ENCODE measurements around the gene TLR10. TPM values are rescaled to one million over a fixed set of nuclear protein-coding genes. Genes with fewer than 3 reads are reported as not detected.

Gene TLR10
- total RNA-seq, 1 donor from 2014 or later, result 107 TPM

- no peaks in the 10 kb centered on the region for H3K27me3 Mint-ChIP-seq
- H3K36me3 Mint-ChIP-seq (ENCODE audit: low read depth), result no peaks in the 10 kb centered on the region
- intact Hi-C loops (cut with micrococcal nuclease), result no loop called here
- H3K4me1 Mint-ChIP-seq, result peaks cover 2% of the 10 kb centered on the region
- no peaks in the 10 kb centered on the region for H3K9me3 Mint-ChIP-seq
- POLR2A ChIA-PET, result interaction anchor here (0.5 kb wide), 1 partner anchor 658 kb away, joined by 5 read pairs; no protein-coding TSS in a partner anchor
- no peak for ATAC-seq (ENCODE audit: low read depth)
- DNase-seq, result no peak
- H3K27ac Mint-ChIP-seq, result no peak overlapping the region
- no peak for TF ChIP-seq CTCF (IDR thresholded peaks at IDR 0.05)
- CTCF ChIA-PET, result no interaction called here
- H3K4me3 Mint-ChIP-seq, result no peak overlapping the region
Observed at GRCh38 chr4:38723726-38724474, 58.9 kb downstream of the TLR10 start.

DNA sequence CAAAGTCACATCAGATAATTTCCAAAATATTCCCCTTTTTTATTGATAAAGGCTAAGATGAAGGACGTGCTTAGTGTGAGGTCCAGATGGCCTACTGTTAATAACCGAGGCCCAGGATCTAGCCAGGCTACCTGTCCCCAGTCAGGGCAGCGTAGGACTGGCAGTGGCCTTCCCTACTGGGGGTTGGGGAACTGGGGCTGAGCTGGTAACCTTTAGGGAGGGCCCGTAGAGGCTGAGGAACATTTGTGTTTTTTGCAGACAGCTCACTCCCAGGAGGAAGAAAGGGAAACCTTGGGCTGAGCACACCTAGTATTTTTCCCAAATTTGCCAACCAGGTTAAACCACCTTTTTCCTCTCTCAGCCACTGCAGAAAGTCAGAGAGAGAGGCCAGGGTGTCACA, 59.7 kb downstream of the TLR10 start:
- CTCF ChIA-PET, result no interaction called here

More for the DNA sequence above, 59.7 kb downstream of the TLR10 start:
- DNase-seq (no peak), ATAC-seq (ENCODE audit: low read depth) (no peak)
- H3K9me3 Mint-ChIP-seq, result no peaks in the 10 kb centered on the region
- no peaks in the 10 kb centered on the region for H3K27me3 Mint-ChIP-seq
- H3K4me1 Mint-ChIP-seq, result no peaks in the 10 kb centered on the region
- intact Hi-C loops (cut with micrococcal nuclease), result no loop called here
- H3K4me3 Mint-ChIP-seq, result no peak overlapping the region
- no peak overlapping the region for H3K27ac Mint-ChIP-seq
- H3K36me3 Mint-ChIP-seq (ENCODE audit: low read depth), result no peaks in the 10 kb centered on the region
- TF ChIP-seq CTCF (IDR thresholded peaks at IDR 0.05), result no peak
- POLR2A ChIA-PET, result no interaction called here

Other genes starting within 250 kb of the TLR10 start
- gene KLF3, start 118.8 kb downstream of the TLR10 start, total RNA-seq, result 14.5 and 15.9 TPM in 2 replicates
- gene TLR1, start 21.8 kb upstream of the TLR10 start, total RNA-seq, result 39.6 and 43.0 TPM in 2 replicates
- 59.1 and 64.7 TPM in 2 replicates for gene TLR6, start 73.8 kb upstream of the TLR10 start, total RNA-seq
- gene FAM114A1, start 84.8 kb upstream of the TLR10 start, total RNA-seq, result 3.3 and 4.5 TPM in 2 replicates
- 26.0 and 29.5 TPM in 2 replicates for gene TMEM156, start 249.4 kb upstream of the TLR10 start, total RNA-seq